Motor neuron (in vitro differentiated cells): ENCODE results near the gene S100A12. TPM values are rescaled to one million over a fixed set of nuclear protein-coding genes. Genes with fewer than 3 reads are reported as not detected.
A peak's percentile ranks its signal among the peaks of the same experiment; 100 is the strongest.

Source experiments
- ATAC-seq, 8 experiments: fragments of 200-7000 bp; cut with Tn5 transposase; replicated peaks in 6 of 8; 2 replicates each; pipeline ENCODE4 v1.8.0; 2021; ENCODE audit warnings: mild to moderate bottlenecking in 8 of 8, moderate library complexity in 8 of 8
- H3K27ac ChIP-seq, 2 donors: fragments of 250-450 bp; sonication (Bioruptor Pico); 2 replicates each; pipeline ENCODE4 v1.9.0; 2021; ENCODE audit warnings: antibody characterized with exemption in 2 of 2, mild to moderate bottlenecking in 2 of 2, moderate library complexity in 1 of 2
- H3K4me1 ChIP-seq, 2 donors: fragments of 250-450 bp; sonication (Bioruptor Pico); replicated peaks in 1 of 2; 2 replicates each; pipeline ENCODE4 v1.6.1; 2021; ENCODE audit warnings: antibody characterized with exemption in 2 of 2, mild to moderate bottlenecking in 2 of 2, moderate library complexity in 1 of 2
- H3K4me3 ChIP-seq, 5 donors: fragments of 250-450 bp; sonication (Bioruptor Pico); 2 replicates each; pipeline ENCODE4 v1.9.0; 2021; ENCODE audit warnings: antibody characterized with exemption in 5 of 5, mild to moderate bottlenecking in 5 of 5, moderate library complexity in 4 of 5
- WGBS, 10 experiments: fragments of 450-650 bp; shearing (Covaris generic); methylation state at CpG; one replicate each; pipeline ENCODE4 v1.0.0; 2022; 5-methylcytosine and 5-hydroxymethylcytosine counted together
- in situ Hi-C, 9 experiments: fragments of 400-800 bp; cut with MboI; loops; one replicate each; pipeline ENCODE4 v1.15.0; 2021; ENCODE audit warnings: low sequenced_read_pairs in 9 of 9, low pct_unique_long_range_greater_than_20kb in 2 of 9; ENCODE audit not compliant: unreplicated experiment in 9 of 9
- total RNA-seq, 8 experiments: library from RNA; unstranded; fragments of 300-600 nt; gene quantifications; 2 replicates each; pipeline versions ENCODE4 v1.2.3 to v1.2.4, GENCODE V29; 2022

Gene S100A12
- total RNA-seq, 8 experiments from 2014 or later, result not detected

GRCh38 chr1:153343811-153344717 is 31.4 kb downstream of the S100A12 start:
- Histone ChIP-seq H3K4me3 (no peak overlapping the region), H3K27ac (no peak overlapping the region), H3K4me1 (peaks cover 0 to 17% of the 10 kb centered on the region in 2 donors)
- in situ Hi-C loops, result no loop called here
- ATAC-seq, result no peak
- WGBS, 10 experiments, result 0 to 67% (median 59%) methylated on average over 1 to 8 of the region's 9 CpGs; no CpG with 5 or more reads in 1 of the 10 experiments

- 0 to 53% (median 28%) methylated on average over 2 to 5 of the region's 5 CpGs; no CpG with 5 or more reads in 1 of the 10 experiments for WGBS, 10 experiments
- ATAC-seq, result peak in 1 of 8 experiments; percentile 21
- Histone ChIP-seq H3K27ac (no peak overlapping the region), H3K4me1 (peaks cover 0 to 17% of the 10 kb centered on the region in 2 donors), H3K4me3 (no peak overlapping the region)
- in situ Hi-C loops, result no loop called here
Measured at GRCh38 chr1:153343040-153343681, 32.3 kb downstream of the S100A12 start.

- in situ Hi-C loops, result no loop called here
- Histone ChIP-seq H3K27ac (no peak overlapping the region), H3K4me1 (peaks cover 0 to 17% of the 10 kb centered on the region in 2 donors), H3K4me3 (no peak overlapping the region)
- ATAC-seq, result no peak
- WGBS, 10 experiments, result 0 to 96% (median 55%) methylated on average over 1 to 3 of the region's 3 CpGs; no CpG with 5 or more reads in 1 of the 10 experiments
Measured at GRCh38 chr1:153342178-153342577, 33.2 kb downstream of the S100A12 start.

GRCh38 chr1:153341431-153341934 is 33.9 kb downstream of the S100A12 start:
- in situ Hi-C loops, result no loop called here
- ATAC-seq, result no peak
- no peak overlapping the region for H3K27ac ChIP-seq
- no peak overlapping the region for H3K4me3 ChIP-seq
- H3K4me1 ChIP-seq, result peaks cover 0 to 17% of the 10 kb centered on the region in 2 donors
- WGBS, 10 experiments, result 17 to 88% (median 75%) methylated on average over 1 to 4 of the region's 4 CpGs; no CpG with 5 or more reads in 2 of the 10 experiments

- H3K27ac ChIP-seq, result no peak overlapping the region
- no peak overlapping the region for H3K4me3 ChIP-seq
- peaks cover 0 to 17% of the 10 kb centered on the region in 2 donors for H3K4me1 ChIP-seq
- in situ Hi-C loops, result no loop called here
- WGBS, 10 experiments, result 80 to 100% (median 86%) methylated on average over 1 to 5 of the region's 10 CpGs; no CpG with 5 or more reads in 5 of the 10 experiments
- no peak for ATAC-seq
Measured at GRCh38 chr1:153340356-153340755, 35.1 kb downstream of the S100A12 start.

GRCh38 chr1:153339802-153340201 is 35.6 kb downstream of the S100A12 start:
- H3K4me1 ChIP-seq, result peaks cover 0 to 17% of the 10 kb centered on the region in 2 donors
- no peak overlapping the region for H3K27ac ChIP-seq
- in situ Hi-C loops, result no loop called here
- 0 to 88% (median 56%) methylated on average over 2 to 6 of the region's 6 CpGs for WGBS, 10 experiments
- ATAC-seq, result no peak
- no peak overlapping the region for H3K4me3 ChIP-seq

GRCh38 chr1:153337980-153338853 is 37.2 kb downstream of the S100A12 start:
- H3K27ac ChIP-seq, result no peak overlapping the region
- peaks cover 0 to 6% of the 10 kb centered on the region in 2 donors for H3K4me1 ChIP-seq
- no peak for ATAC-seq
- in situ Hi-C loops, result no loop called here
- H3K4me3 ChIP-seq, result no peak overlapping the region
- 18 to 92% (median 51%) methylated on average over 1 to 8 of the region's 8 CpGs for WGBS, 10 experiments

- H3K4me1 ChIP-seq, result no peaks in the 10 kb centered on the region
- in situ Hi-C loops, result no loop called here
- H3K4me3 ChIP-seq, result no peak overlapping the region
- ATAC-seq, result peak in 2 of 8 experiments; percentile 23 to 24
- no peak overlapping the region for H3K27ac ChIP-seq
Measured at GRCh38 chr1:153336650-153337049, 38.8 kb downstream of the S100A12 start.

- H3K27ac ChIP-seq, result no peak overlapping the region
Measured at GRCh38 chr1:153333902-153334301, 41.5 kb downstream of the S100A12 start.

GRCh38 chr1:153324912-153325311 is 50.5 kb downstream of the S100A12 start:
- H3K4me3 ChIP-seq, result no peak overlapping the region
- no peaks in the 10 kb centered on the region for H3K4me1 ChIP-seq
- in situ Hi-C loops, result no loop called here
- H3K27ac ChIP-seq, result no peak overlapping the region
- no peak for ATAC-seq

More at GRCh38 chr1:153333902-153334301, 41.5 kb downstream of the S100A12 start:
- 0 to 93% (median 75%) methylated on average over 1 of the region's 1 CpG; no CpG with 5 or more reads in 3 of the 10 experiments for WGBS, 10 experiments
- in situ Hi-C loops, result no loop called here
- no peak for ATAC-seq
- Histone ChIP-seq H3K4me3 (no peak overlapping the region), H3K4me1 (no peaks in the 10 kb centered on the region)
